H9 (cell line): ENCODE results near the gene ELF1. TPM values are rescaled to one million over a fixed set of nuclear protein-coding genes. Genes with fewer than 3 reads are reported as not detected.
"Not testable (repeated sequence)": the region's sequence is repeated elsewhere in the genome, so short reads cannot be mapped to it uniquely, and the experiment has no call there.

ENCODE experiments used
- DNase-seq: peaks from one replicate; pipeline ENCODE4 v3.0.0-alpha.2; 2017
- H2AFZ ChIP-seq: one replicate; pipeline ENCODE4 v1.6.1; 2013; ENCODE audit warnings: mild to moderate bottlenecking, low read length, control low read depth, moderate library complexity
- H2AK5ac ChIP-seq: 2 replicates; pipeline ENCODE4 v1.6.1; 2013; ENCODE audit warnings: low read length, control low read depth, mixed read lengths; ENCODE audit not compliant: insufficient read length
- H2BK120ac ChIP-seq: one replicate; pipeline ENCODE4 v1.6.1; 2013; ENCODE audit warnings: low read depth, mild to moderate bottlenecking, low read length, control low read depth, inconsistent platforms; ENCODE audit not compliant: poor library complexity, severe bottlenecking
- H2BK12ac ChIP-seq: 2 replicates; pipeline ENCODE4 v1.6.1; 2013; ENCODE audit warnings: low read length, control low read depth, mixed read lengths, low read depth; ENCODE audit not compliant: insufficient read length
- H2BK15ac ChIP-seq: 2 replicates; pipeline ENCODE4 v1.6.1; 2013; ENCODE audit warnings: low read depth, low read length, control low read depth
- H2BK20ac ChIP-seq: one replicate; pipeline ENCODE4 v1.6.1; 2013; ENCODE audit warnings: low read depth, mild to moderate bottlenecking, low read length, control low read depth, inconsistent platforms; ENCODE audit not compliant: poor library complexity, severe bottlenecking
- H2BK5ac ChIP-seq: 2 replicates; pipeline ENCODE4 v1.6.1; 2013; ENCODE audit warnings: low read length, control low read depth, mixed read lengths; ENCODE audit not compliant: insufficient read length
- H3K14ac ChIP-seq: 2 replicates; pipeline ENCODE4 v1.6.1; 2013; ENCODE audit warnings: low read length, control low read depth; ENCODE audit not compliant: insufficient read depth
- H3K18ac ChIP-seq: 2 replicates; pipeline ENCODE4 v1.6.1; 2013; ENCODE audit warnings: low read depth, mild to moderate bottlenecking, mixed read lengths, low read length, control low read depth; ENCODE audit not compliant: insufficient read length
- H3K23ac ChIP-seq: 2 replicates; pipeline ENCODE4 v1.6.1; 2013; ENCODE audit warnings: low read length, control low read depth, mixed read lengths, low read depth; ENCODE audit not compliant: insufficient read length
- H3K23me2 ChIP-seq: 2 replicates; pipeline ENCODE4 v1.6.1; 2013; ENCODE audit warnings: low read depth, mild to moderate bottlenecking, mixed read lengths, low read length, control low read depth; ENCODE audit not compliant: insufficient read length, poor library complexity, severe bottlenecking
- H3K27ac ChIP-seq: 2 replicates; pipeline ENCODE4 v1.5.1; 2013; ENCODE audit warnings: low read length, control low read depth, mixed read lengths, low read depth; ENCODE audit not compliant: insufficient read length
- H3K27me3 ChIP-seq: 2 replicates; pipeline ENCODE4 v1.6.1; 2013; ENCODE audit warnings: low read length, control low read depth, inconsistent platforms; ENCODE audit not compliant: insufficient read depth
- H3K4ac ChIP-seq: 2 replicates; pipeline ENCODE4 v1.6.1; 2013; ENCODE audit warnings: low read depth, mild to moderate bottlenecking, control low read depth, inconsistent platforms, low read length, moderate library complexity
- H3K4me1 ChIP-seq: 2 replicates; pipeline ENCODE4 v1.6.1; 2013; ENCODE audit warnings: low read length, control low read depth, inconsistent platforms; ENCODE audit not compliant: insufficient read depth
- H3K4me2 ChIP-seq: 2 replicates; pipeline ENCODE4 v1.6.1; 2013; ENCODE audit warnings: low read length, control low read depth, mixed read lengths; ENCODE audit not compliant: insufficient read length, insufficient read depth
- H3K56ac ChIP-seq: 2 replicates; pipeline ENCODE4 v1.6.1; 2013; ENCODE audit warnings: low read depth, mild to moderate bottlenecking, mixed read lengths, low read length, control low read depth; ENCODE audit not compliant: insufficient read length
- H3K79me1 ChIP-seq: 2 replicates; pipeline ENCODE4 v1.6.1; 2013; ENCODE audit warnings: low read depth, mild to moderate bottlenecking, moderate library complexity, low read length, control low read depth, inconsistent platforms; ENCODE audit not compliant: insufficient read depth, poor library complexity, severe bottlenecking
- H3K79me2 ChIP-seq: 2 replicates; pipeline ENCODE4 v1.6.1; 2013; ENCODE audit warnings: low read length, control low read depth, inconsistent platforms; ENCODE audit not compliant: insufficient read depth
- H3K9ac ChIP-seq: 2 replicates; pipeline ENCODE4 v1.6.1; 2013; ENCODE audit warnings: low read length, control low read depth, mixed read lengths; ENCODE audit not compliant: insufficient read length; ENCODE audit errors: extremely low read depth
- H3K9me3 ChIP-seq: one replicate; pipeline ENCODE4 v1.6.1; 2013; ENCODE audit warnings: low read depth, low read length, inconsistent platforms; ENCODE audit not compliant: control insufficient read depth
- H3T11ph ChIP-seq: one replicate; pipeline ENCODE4 v1.6.1; 2013; ENCODE audit warnings: mild to moderate bottlenecking, low read length, control low read depth, inconsistent platforms
- H4K20me1 ChIP-seq: one replicate; pipeline ENCODE4 v1.6.1; 2013; ENCODE audit not compliant: control insufficient read depth, insufficient read length, insufficient read depth
- H4K5ac ChIP-seq: 2 replicates; pipeline ENCODE4 v1.6.1; 2013; ENCODE audit warnings: low read depth, mild to moderate bottlenecking, mixed read lengths, low read length, control low read depth; ENCODE audit not compliant: insufficient read length
- H4K8ac ChIP-seq: replicated peaks from 2 replicates; pipeline ENCODE4 v1.6.1; 2013; ENCODE audit warnings: low read length, control low read depth, mixed read lengths, low read depth; ENCODE audit not compliant: insufficient read length
- H4K91ac ChIP-seq: 2 replicates; pipeline ENCODE4 v1.6.1; 2013; ENCODE audit warnings: low read depth, mild to moderate bottlenecking, moderate library complexity, mixed read lengths, low read length, control low read depth; ENCODE audit not compliant: insufficient read length
- H3K27ac Mint-ChIP-seq, 3 experiments: 2 replicates in 2 of 3; 3 replicates in 1 of 3; pipeline ENCODE4 v1.8.0; 2020 to 2021; ENCODE audit warnings: mixed read lengths in 3 of 3, mild to moderate bottlenecking in 1 of 3, moderate library complexity in 1 of 3
- H3K27me3 Mint-ChIP-seq: 2 replicates; pipeline ENCODE4 v1.8.0; 2021; ENCODE audit warnings: low read depth, mild to moderate bottlenecking, moderate library complexity, mixed read lengths
- H3K36me3 Mint-ChIP-seq, 3 experiments: 2 replicates in 2 of 3; 3 replicates in 1 of 3; pipeline ENCODE4 v1.8.0; 2020 to 2021; ENCODE audit warnings: low read depth in 3 of 3, mixed read lengths in 3 of 3; ENCODE audit not compliant: insufficient read depth in 1 of 3
- H3K4me1 Mint-ChIP-seq, 2 experiments: 2 replicates each; pipeline ENCODE4 v1.8.0; 2020; ENCODE audit warnings: mixed read lengths in 2 of 2
- H3K4me3 Mint-ChIP-seq, 2 experiments: 2 replicates in 1 of 2; 3 replicates in 1 of 2; pipeline ENCODE4 v1.8.0; 2020 to 2021; ENCODE audit warnings: mild to moderate bottlenecking in 2 of 2, mixed read lengths in 2 of 2, moderate library complexity in 1 of 2
- H3K9me3 Mint-ChIP-seq, 2 experiments: 2 replicates in 1 of 2; 3 replicates in 1 of 2; pipeline ENCODE4 v1.8.0; 2020; ENCODE audit warnings: mild to moderate bottlenecking in 2 of 2, mixed read lengths in 2 of 2, moderate library complexity in 1 of 2
- CTCF ChIP-seq: fragments of 200-600 bp; sonication (generic); conservative IDR thresholded peaks from 3 replicates; pipeline ENCODE4 v1.8.0; 2021; ENCODE audit warnings: antibody characterized with exemption, mild to moderate bottlenecking
- WGBS: extraction: QIAGEN DNeasy Blood & Tissue Kit; methylation state at CpG from one replicate; pipeline ENCODE4 v1.1.7; 2013; ENCODE audit warnings: missing lambda C conversion rate, low lambda C conversion rate, mixed read lengths; ENCODE audit not compliant: insufficient read length; ENCODE audit errors: extremely low coverage; 5-methylcytosine and 5-hydroxymethylcytosine counted together
- total RNA-seq: library from RNA; stranded (reverse); gene quantifications from 2 replicates; pipeline ENCODE4 v1.2.1, GENCODE V29; 2021

ELF1 gene
- total RNA-seq, 1 experiment from 2014 or later = 15.5 TPM

GRCh38 chr13:40916207-40916998, 102.7 kb downstream of the ELF1 start:
- no peak overlapping the region for H3K9ac ChIP-seq

GRCh38 chr13:40914863-40915262, 104.3 kb downstream of the ELF1 start:
- not testable (repeated sequence) for H3K23ac ChIP-seq, H3K18ac ChIP-seq, H3K27me3 ChIP-seq, H3K56ac ChIP-seq, H4K8ac ChIP-seq, H3K4me1 ChIP-seq, H2BK120ac ChIP-seq, H2BK5ac ChIP-seq, H3K4me2 ChIP-seq, H3K27ac ChIP-seq, H3K27me3 Mint-ChIP-seq, H3K36me3 Mint-ChIP-seq, H3K27ac Mint-ChIP-seq, H2BK20ac ChIP-seq, H3T11ph ChIP-seq, H4K20me1 ChIP-seq, H3K23me2 ChIP-seq, H3K4ac ChIP-seq, H2BK12ac ChIP-seq, H4K91ac ChIP-seq, H2AFZ ChIP-seq, H3K79me2 ChIP-seq, H3K9me3 ChIP-seq, H3K9me3 Mint-ChIP-seq, H3K4me3 Mint-ChIP-seq, H4K5ac ChIP-seq, H3K14ac ChIP-seq, H2BK15ac ChIP-seq, H3K4me1 Mint-ChIP-seq, H2AK5ac ChIP-seq, H3K79me1 ChIP-seq, H3K9ac ChIP-seq, DNase-seq

More at GRCh38 chr13:40916207-40916998, 102.7 kb downstream of the ELF1 start:
- no peaks in the 10 kb centered on the region for H3K79me2 ChIP-seq
- H2BK12ac ChIP-seq = no peak overlapping the region
- H3T11ph ChIP-seq = no peak overlapping the region
- 0 out of 5 replicates have a peak, but pooled peaks cover 0 to 2% of the 10 kb centered on the region in 2 experiments for H3K9me3 Mint-ChIP-seq
- no peak overlapping the region for H3K14ac ChIP-seq
- H4K91ac ChIP-seq = no peak overlapping the region
- H2AK5ac ChIP-seq = no peak overlapping the region
- no peaks in the 10 kb centered on the region for H3K9me3 ChIP-seq
- no peaks in the 10 kb centered on the region for H3K27me3 ChIP-seq
- H3K23me2 ChIP-seq = peaks cover 3% of the 10 kb centered on the region
- H2BK120ac ChIP-seq = no peak overlapping the region
- no peak overlapping the region for H3K23ac ChIP-seq
- no peak overlapping the region for H3K27ac Mint-ChIP-seq
- no peak overlapping the region for H3K4me2 ChIP-seq
- H3K27me3 Mint-ChIP-seq = no peaks in the 10 kb centered on the region
- no peak overlapping the region for H3K56ac ChIP-seq
- DNase-seq = no peak
- peaks cover 10 to 13% of the 10 kb centered on the region in 2 experiments for H3K4me1 Mint-ChIP-seq
- no peaks in the 10 kb centered on the region for H4K20me1 ChIP-seq
- H2BK15ac ChIP-seq = no peak overlapping the region
- H3K27ac ChIP-seq = no peak overlapping the region
- no peak overlapping the region for H3K4me3 Mint-ChIP-seq
- H2BK20ac ChIP-seq = no peak overlapping the region
- H3K79me1 ChIP-seq = no peaks in the 10 kb centered on the region
- H4K8ac ChIP-seq = no peak overlapping the region
- no peaks in the 10 kb centered on the region for H3K4me1 ChIP-seq
- H2AFZ ChIP-seq = no peak overlapping the region
- H3K18ac ChIP-seq = no peak overlapping the region
- WGBS = no CpG with 5 or more reads among the region's 6 CpGs
- no peak overlapping the region for H4K5ac ChIP-seq
- no peak overlapping the region for H2BK5ac ChIP-seq
- H3K4ac ChIP-seq = no peak overlapping the region
- H3K36me3 Mint-ChIP-seq = peaks cover 0 to 4% (median 0%) of the 10 kb centered on the region in 3 experiments; a peak in 2 of 7 replicates
- no peak for TF ChIP-seq CTCF
